GM21526 (cell line): ENCODE data around the gene AMBP.
"Not testable (repeated sequence)": the region's sequence is repeated elsewhere in the genome, so short reads cannot be mapped to it uniquely, and the experiment has no call there.

Source experiments
- ATAC-seq: cut with Tn5 transposase; IDR thresholded peaks from one replicate; pipeline ENCODE4 v1.9.1; 2021; ENCODE audit warnings: moderate library complexity; ENCODE audit not compliant: unreplicated experiment, low FRiP score

AMBP gene

DNA sequence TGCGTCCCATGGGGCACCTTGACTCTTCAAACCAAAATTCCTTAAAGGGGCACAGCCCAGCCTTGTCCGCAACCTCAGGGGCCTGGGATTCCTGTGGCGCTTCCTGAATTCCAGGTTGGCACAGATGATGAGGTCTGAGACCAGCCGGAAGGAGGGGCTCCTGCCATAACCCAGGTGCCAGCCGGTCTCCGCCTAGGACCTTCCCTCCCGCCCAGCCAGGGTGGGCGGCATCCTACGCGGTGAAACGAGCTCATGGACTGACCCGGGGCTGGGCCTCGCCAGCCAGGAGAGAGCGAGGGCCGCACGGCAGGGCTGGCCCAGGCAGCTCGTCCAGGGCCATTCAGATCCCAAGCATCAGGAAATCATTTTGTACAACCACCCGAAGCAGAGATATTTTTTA lies 23.0 kb downstream of the AMBP start:
- no peak for ATAC-seq

DNA sequence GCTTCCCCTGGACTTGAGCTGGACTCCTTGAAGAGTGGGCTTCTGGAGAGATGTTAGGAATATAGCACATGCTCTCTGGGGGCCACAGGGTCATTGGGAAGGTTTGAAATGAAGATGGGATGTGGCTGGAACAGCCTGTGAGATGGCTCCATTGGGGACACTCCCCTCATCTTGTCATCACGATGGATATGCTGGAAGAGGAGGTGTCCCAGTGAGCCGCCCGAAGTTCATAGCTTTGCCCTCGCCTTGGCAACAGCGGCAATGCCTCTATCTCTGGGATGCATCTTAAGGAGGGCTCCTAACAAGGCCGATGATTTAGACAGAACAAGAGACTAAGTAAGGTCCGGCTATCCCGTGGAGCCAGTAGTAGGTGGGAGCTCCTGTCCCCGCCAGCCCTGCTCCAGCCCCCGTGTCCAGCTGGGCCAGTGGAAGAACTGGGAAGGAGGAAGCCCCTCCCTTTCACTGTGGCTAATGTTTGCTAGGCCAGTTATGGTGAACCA lies 23.9 kb downstream of the AMBP start:
- no peak for ATAC-seq

DNA sequence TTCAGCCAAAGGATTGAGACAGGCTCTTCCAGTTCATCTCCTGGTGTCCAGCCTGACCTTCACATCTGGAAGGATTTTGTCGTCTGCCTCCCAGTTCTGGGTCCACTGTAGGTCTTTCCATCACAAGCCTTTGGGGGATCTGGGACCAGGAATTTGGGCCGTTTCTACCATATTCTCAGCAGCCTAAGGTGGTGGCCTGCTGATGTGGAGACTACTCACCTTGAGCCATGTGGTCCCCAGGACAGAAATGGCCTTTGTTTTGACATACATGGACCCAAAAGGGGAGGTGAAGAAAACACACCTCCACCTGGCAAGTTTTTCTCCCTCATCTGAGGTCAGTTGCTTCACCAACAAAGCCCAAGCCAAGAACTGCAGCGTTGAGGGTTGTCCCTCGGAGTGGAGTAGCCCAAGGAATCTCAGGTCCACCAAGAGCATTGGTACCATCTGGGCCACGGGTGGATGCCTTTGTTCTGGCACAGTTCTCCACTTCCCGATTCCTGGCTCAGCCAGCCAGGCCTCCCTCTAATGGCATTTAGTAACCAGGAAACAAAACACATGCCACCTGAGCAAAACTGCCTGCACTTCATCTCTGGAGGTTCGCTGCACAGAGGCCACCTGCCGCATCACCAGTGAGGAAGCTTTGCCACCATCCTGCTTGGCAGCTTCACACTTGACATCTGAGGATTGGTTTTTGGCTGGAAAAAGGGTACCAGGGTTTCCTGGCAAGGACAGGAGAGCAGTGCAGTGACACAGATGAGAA lies 24.7 kb downstream of the AMBP start:
- no peak for ATAC-seq

DNA sequence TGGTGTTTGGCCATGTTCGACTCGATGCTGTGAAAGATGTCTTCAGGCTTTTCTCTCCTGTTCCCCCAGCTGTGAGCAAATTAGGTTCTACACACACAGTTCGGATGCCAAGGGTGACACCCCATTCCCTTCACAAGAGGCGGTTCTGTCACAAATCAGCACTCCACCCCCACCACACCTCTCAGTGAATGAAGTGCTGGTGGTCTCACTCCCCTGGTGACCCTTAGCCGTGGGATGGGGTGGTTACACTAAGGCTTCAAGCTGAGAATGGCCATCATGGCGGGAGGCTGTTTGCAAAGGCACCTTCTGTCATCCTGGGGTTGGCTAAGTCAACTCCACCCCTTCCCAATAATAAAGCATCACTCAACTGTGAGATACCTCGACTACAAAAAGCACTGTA lies 26.4 kb downstream of the AMBP start:
- no peak for ATAC-seq

DNA sequence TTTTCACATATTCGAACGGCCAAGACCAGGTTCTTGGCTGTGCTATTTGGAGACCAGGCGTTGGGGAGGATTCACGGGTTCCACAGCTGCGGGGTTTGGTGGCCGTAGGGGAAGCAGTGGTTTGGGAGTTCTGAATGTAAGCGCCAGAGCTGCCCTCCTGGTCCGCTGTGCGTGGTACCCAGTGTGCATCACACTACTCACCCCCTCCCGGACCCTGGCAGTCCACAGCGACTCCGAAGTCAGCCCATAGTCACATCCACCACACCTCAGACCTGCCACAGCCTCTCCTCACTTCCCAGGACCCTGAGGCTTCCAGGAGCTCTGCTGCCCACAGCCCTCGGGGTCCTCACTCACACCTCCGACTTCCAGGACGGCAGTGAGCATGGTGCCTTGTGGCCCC lies 26.8 kb downstream of the AMBP start:
- no peak for ATAC-seq

DNA sequence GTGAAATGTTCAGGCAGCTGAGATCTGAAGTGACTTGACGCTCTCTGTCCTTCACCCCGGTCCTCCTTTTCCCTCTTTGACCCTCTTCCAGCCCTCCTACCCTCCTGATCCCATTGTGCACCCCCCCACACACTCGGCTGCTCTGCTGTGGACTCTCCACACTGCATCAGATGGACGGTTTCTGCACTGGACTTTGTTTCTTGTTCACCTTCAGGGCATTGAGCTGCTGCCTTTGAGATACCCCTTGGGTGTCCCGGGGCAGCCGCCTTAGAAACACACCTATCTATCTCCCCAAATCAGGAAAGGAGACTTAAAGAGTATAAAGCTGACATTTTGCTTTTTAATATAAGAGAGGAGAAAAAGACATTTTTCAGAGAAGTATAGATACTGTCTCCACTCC lies 27.5 kb downstream of the AMBP start:
- ATAC-seq: no peak

DNA sequence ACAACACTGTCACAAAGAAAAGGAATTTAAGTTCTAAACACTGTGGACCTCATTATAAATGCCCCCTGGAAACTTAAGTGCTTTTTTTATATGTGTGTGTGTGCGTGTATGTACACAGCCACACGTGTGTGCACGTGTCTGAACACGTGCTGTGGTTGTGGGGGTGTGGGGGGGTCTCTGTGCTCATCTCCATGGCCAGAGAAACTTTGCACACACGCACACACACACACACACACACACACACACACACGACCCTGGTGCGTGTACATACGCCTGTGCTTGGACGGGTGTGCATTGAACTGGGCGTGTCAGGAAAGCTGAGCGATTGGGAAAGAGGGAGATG lies 27.9 kb downstream of the AMBP start:
- ATAC-seq: no peak

DNA sequence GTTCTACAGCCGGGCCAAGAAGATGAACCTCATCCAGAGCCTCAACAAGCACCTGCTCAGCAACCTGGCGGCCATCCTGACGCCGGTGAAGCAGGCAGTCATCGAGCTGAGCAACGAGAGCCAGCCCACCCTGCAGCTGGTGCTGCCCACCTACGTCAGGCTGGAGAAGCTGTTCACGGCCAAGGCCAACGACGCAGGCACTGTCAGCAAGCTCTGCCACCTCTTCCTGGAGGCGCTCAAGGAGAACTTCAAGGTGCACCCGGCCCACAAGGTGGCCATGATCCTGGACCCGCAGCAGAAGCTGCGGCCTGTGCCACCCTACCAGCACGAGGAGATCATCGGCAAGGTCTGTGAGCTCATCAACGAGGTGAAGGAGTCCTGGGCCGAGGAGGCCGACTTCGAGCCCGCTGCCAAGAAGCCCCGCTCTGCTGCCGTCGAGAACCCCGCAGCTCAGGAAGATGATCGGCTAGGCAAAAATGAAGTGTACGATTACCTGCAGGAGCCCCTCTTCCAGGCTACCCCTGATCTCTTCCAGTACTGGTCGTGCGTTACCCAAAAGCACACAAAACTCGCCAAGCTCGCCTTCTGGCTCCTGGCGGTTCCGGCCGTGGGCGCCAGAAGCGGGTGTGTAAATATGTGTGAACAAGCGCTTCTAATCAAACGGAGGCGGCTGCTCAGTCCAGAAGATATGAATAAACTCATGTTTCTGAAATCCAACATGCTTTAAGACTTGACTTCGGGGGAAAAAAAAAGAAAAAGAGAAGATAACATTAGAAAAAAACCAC lies 28.5 kb downstream of the AMBP start:
- no peak for ATAC-seq

DNA sequence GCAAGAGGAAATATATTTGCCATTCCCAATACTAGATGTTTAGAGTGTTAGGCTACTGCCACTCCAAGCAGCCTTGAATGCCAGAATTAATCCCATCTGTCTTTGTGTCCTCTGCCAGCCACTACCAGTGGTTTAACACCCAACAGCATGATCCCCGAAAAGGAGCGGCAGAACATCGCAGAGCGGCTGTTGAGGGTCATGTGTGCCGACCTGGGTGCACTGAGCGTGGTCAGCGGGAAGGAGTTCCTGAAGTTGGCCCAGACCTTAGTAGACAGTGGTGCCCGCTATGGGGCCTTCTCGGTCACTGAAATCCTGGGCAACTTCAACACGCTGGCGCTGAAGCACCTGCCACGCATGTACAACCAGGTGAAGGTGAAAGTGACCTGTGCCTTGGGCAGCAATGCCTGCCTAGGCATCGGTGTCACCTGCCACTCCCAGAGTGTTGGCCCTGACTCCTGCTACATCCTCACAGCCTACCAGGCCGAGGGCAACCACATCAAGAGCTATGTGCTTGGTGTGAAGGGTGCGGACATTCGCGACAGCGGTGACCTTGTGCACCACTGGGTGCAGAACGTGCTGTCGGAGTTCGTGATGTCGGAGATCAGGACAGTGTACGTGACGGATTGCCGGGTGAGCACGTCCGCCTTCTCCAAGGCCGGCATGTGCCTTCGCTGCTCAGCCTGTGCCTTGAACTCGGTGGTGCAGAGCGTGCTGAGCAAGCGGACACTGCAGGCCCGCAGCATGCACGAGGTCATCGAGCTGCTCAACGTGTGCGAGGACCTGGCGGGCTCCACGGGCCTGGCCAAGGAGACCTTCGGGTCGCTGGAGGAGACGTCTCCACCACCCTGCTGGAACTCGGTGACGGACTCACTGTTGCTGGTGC lies 29.3 kb downstream of the AMBP start:
- ATAC-seq: no peak

DNA sequence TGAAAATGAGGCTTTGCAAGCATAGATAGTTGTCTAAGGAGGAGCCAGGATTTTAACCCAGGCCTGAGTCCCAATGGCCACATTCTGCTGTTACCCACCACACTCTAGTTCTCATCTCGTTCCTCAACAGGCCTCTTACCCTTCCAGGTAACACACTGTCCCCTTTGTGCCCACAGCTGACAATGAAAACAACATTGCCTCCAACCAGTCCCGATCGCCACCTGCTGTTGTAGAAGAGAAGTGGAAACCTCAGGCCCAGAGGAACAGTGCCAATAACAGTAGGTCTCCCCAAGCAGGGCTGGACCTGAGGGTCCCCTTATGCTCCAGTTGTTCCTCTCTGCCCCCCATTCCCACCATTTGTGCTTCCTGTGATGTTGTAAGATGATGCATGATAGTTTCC lies 30.4 kb downstream of the AMBP start:
- no peak for ATAC-seq

DNA sequence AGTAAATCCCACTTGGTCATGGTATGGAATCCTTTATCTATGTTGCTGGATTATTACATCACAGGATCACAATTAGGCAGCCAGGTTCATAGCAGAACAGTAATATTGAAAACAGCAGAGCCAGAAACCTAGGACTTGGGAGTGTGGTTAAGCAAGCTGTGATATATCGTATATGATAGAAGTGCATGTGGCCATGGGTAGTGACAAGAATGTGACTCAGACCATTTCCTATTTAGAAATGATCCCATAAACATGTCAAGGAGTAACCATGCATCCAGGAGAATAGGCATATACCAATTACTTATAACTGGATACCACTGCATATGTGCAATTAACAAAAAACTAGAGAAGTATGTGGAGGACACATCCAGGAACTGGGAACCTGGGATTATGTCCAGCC lies 31.2 kb downstream of the AMBP start:
- ATAC-seq: no peak

DNA sequence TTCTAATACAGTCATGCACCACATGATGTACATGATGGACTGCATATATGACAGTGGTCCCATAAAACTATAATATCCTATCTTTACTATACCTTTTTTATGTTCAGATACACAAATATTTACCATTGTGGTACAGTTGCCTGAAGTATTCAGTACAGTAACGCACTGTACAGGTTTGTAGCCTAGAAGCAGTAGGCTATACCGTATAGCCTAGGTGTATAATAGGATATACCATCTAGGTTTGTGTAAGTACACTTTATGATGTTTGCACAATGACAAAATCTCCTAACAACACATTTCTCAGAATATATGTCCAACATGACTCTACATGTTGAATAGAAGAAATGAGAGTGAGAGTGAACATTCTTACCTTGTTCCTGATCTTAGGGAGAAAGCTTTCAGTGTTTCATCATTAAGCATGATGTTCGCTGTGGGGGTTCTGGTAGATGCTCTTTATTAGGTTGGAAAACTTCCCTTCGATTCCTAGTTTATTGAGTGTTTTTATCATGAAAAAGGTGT lies 31.8 kb downstream of the AMBP start:
- no peak for ATAC-seq

DNA sequence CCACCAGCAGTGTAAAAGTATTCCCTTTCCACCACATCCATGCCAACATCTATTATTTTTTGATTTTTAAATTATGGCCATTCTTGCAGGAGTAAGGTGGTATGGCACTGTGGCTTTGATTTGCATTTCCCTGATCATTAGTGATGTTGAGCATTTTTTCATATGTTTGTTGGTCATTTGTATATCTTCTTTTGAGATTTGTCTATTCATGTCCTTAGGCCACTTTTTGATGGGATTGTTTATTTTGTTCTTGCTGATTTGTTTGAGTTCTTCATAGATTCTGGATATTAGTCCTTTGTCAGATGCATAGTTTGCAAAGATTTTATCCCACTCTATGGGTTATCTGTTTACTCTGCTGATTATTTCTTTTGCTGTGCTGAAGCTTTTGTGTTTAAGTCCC lies 34.4 kb downstream of the AMBP start:
- ATAC-seq: not testable (repeated sequence)

DNA sequence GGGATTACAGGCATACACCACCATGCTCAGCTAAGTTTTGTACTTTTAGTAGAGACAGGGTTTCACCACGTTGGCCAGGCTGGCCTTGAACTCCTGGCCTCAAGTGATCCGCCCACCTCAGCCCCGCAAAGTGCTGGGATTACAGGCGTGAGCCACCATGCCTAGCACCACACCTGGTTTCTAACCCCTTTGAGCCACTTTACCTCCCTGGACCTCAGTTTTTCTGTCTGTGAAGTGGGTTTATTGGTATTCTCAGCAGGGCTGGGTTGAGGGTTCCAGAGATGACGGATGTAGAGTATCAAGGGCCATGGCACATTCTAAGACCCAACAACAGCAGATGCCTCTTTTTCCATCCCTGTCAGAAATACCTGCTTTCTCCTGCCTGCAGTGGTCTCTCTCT lies 38.6 kb downstream of the AMBP start:
- ATAC-seq: no peak

DNA sequence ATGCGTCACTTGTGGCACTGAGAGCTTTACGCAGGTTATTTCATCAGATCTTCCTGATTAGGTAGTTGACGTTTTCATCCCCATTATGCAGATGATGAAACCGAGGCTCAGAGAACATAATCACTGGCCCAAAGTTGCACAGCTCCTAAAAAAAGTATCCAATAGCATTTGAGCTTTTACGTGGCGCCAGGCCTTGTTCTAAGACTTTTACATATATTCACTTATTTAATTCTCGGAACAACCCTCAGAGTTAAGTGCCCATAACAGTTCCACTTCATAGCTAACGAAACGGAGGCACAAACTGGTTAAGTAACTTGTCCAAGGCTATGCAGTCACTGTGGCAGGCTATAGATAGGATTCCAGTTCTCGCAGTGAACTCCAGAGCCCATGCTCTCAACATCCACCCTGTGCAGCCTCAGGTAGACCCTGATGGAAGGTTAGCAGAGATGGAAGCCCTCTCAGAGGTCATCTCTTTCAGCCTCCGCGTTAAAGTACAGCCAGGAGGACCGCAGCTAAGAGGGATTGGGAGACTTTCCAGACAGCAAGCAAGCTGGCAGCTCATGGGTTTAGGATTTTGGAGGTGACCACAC lies 39.3 kb downstream of the AMBP start:
- ATAC-seq: no peak

DNA sequence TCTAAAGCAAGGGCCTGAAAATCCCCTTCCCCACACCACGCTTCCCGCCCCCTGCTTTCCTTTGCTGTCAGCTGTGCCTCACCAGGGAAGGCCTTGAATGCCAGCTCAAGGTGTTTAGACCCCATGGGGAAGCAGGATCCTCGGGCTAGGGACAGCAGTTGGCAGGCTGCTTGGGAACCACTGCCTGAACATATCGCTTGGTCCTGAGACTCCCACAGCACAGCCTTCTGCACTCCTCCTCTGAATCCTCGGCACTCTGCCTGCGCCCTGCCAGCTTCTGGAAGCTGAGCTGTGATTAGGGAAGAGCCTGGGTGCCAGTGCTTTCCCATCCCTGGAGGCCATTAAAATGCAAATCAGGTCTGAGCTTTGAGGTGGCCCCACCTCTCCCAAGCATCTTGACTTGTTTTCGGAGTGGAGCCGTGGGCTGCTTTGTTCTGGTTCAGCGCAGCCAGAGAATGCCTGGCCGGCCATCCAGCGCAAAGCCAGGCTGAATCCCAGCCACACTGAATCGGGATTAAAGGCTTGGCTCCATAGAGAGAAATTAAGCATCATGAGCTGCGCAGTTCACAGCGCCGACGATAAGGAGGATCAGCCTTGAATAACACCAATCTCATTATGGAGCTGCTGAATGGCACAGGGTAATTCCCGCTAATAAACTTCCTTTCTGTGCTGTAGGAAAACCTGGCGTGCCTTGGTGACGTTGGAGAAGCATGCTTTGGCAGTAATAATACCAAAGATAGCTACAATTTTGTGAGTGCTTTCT lies 40.0 kb downstream of the AMBP start:
- ATAC-seq: no peak

DNA sequence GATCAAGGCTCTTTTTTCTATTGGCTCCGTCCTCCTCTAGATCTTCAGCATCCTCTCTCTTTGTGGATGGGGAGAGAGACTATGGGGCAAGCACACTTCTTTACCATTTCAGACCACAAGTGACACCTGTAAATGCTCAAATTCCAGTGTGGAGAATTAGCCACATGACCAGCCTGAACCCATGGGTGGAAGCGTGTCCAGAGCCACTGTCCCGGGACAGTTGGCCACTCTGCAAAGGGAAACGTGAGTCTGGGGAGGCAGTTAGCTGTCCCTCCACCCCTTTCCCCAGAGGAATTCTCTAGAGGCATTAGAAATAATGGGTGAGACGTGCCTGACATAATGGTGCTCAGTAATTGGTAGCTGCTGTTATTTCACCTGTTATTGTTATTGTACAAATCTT lies 40.9 kb downstream of the AMBP start:
- no peak for ATAC-seq

DNA sequence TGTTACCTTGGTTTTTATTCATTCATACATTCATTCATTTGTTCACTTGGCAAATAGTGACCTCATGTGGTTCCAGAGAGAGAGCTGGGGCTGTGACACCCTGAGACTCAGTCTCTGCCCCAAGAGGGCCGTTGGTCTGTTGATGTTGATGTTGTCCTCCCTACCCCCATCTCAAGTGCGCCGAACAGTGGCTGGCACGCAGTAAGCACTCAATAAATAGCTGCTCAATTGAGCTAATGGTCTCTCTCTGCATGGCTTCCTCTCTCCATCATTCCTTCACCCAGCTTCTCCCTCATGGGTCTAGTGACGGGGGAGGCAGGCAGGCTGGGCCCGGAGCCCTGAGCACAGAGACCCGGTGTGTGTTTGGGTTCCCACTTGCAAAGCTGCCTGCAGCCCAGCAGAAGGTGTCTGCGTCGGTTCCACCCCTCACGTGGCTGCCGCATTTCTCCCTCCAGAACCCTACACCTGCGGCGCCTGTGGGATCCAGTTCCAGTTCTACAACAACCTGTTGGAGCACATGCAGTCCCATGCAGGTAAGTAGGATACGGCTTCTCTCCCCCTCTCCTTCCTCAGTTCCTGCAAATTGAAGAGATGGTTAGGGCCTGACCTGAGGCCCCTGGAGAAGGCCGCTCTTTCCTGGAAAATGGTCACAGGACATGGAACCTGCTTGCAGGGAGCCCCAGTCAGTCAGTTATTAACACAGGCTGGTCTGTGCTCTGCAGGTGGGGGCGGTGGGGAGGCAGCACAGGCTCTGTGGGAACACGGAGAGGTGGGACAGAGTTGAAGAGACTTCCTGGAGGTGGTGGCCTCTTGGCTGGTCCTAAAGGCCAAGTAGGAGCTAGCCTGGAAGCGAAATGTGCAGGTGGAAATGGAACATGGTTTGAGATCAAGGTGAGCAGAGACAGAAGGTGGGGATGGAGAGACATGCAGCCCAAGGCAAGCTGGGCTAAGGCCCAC lies 42.0 kb downstream of the AMBP start:
- no peak for ATAC-seq
